AML-193 (cell line): ENCODE data around the gene UBTF.

ENCODE experiments used
- DNase-seq, 2 experiments: peaks; one replicate each; lab custom pipeline; 2025; lab: John Stamatoyannopoulos, UW

Gene UBTF

GRCh38 chr17:44219616-44220212 lies at the start of gene UBTF:
UBTF (minus strand) TSS chr17:44219675; CDS start chr17:44218229, 1,446 bp downstream.
- DNase-seq, result peak; percentile 20 to 46

- DNase-seq, result no peak
Observed at GRCh38 chr17:44268709-44269534, 49.4 kb upstream of the UBTF start.

- no peak for DNase-seq
Observed at GRCh38 chr17:44267818-44268490, 48.5 kb upstream of the UBTF start, which contains the start of gene SLC4A1. SLC4A1 (minus strand) TSS chr17:44268135; CDS start chr17:44262866, 5,269 bp downstream.

GRCh38 chr17:44267165-44267455 lies 47.6 kb upstream of the UBTF start:
- no peak for DNase-seq

GRCh38 chr17:44266402-44267164 lies 47.1 kb upstream of the UBTF start:
- DNase-seq, result no peak

GRCh38 chr17:44263345-44263902 lies 43.9 kb upstream of the UBTF start:
- no peak for DNase-seq

GRCh38 chr17:44262654-44263225 lies 43.3 kb upstream of the UBTF start:
- DNase-seq, result no peak

- no peak for DNase-seq
Observed at GRCh38 chr17:44260296-44260695, 40.8 kb upstream of the UBTF start.

- DNase-seq, result no peak
Observed at GRCh38 chr17:44258811-44259351, 39.4 kb upstream of the UBTF start.

- DNase-seq, result no peak
Observed at GRCh38 chr17:44257815-44258760, 38.6 kb upstream of the UBTF start.

- DNase-seq, result no peak
Observed at GRCh38 chr17:44256671-44257070, 37.2 kb upstream of the UBTF start.

- no peak for DNase-seq
Observed at GRCh38 chr17:44255915-44256314, 36.4 kb upstream of the UBTF start.

- DNase-seq, result no peak
Observed at GRCh38 chr17:44254361-44255095, 35.1 kb upstream of the UBTF start.

GRCh38 chr17:44253006-44253405 lies 33.5 kb upstream of the UBTF start:
- no peak for DNase-seq

- no peak for DNase-seq
Observed at GRCh38 chr17:44251062-44251461, 31.6 kb upstream of the UBTF start.

- no peak for DNase-seq
Observed at GRCh38 chr17:44249501-44250246, 30.2 kb upstream of the UBTF start.

GRCh38 chr17:44247876-44248736 lies 28.6 kb upstream of the UBTF start:
- DNase-seq, result no peak

- no peak for DNase-seq
Observed at GRCh38 chr17:44247440-44247841, 28.0 kb upstream of the UBTF start.
